ENCODE results near the gene MPPED2. TPM values are rescaled to one million over a fixed set of nuclear protein-coding genes. Genes with fewer than 3 reads are reported as not detected.

The MPPED2 gene
- polyA plus RNA-seq, 1 donor (not counting 4 experiments of a cell fraction or from before 2014, with no cell fraction given): not detected

GRCh38 chr11:30420233-30420787 lies 165.8 kb downstream of the MPPED2 start:
- H3K27me3 ChIP-seq (ENCODE audit: control insufficient read depth, extremely low read depth, insufficient read depth, low read length): peaks cover 8% of the 10 kb centered on the region
- H2AFZ ChIP-seq (ENCODE audit: control insufficient read depth, low read length): no peak overlapping the region
- H3K4me2 ChIP-seq (ENCODE audit: control insufficient read depth, extremely low read depth, insufficient read depth, low read depth, low read length): no peak overlapping the region
- H3K36me3 ChIP-seq (ENCODE audit: control insufficient read depth in 2 of 2, extremely low read depth in 1 of 2, insufficient read depth in 2 of 2, low read length in 2 of 2): no peaks in the 10 kb centered on the region
- H3K79me2 ChIP-seq (ENCODE audit: control insufficient read depth, insufficient read depth, low read length): no peaks in the 10 kb centered on the region
- H3K27ac ChIP-seq (ENCODE audit: control insufficient read depth, insufficient read depth, low read length): no peak overlapping the region
- no peaks in the 10 kb centered on the region for H4K20me1 ChIP-seq (ENCODE audit: control insufficient read depth, extremely low read depth, insufficient read depth, low read length)
- dilution Hi-C loops (cut with MboI; ENCODE audit: extremely low pct_ligation_motif_present, low sequenced_read_pairs): no loop called here
- no peaks in the 10 kb centered on the region for H3K4me1 ChIP-seq (ENCODE audit: control insufficient read depth, extremely low read depth, insufficient read depth, low read length)
- H3K9me3 ChIP-seq (ENCODE audit: control insufficient read depth, low read depth, low read length): no peaks in the 10 kb centered on the region
- no peak overlapping the region for H3K9ac ChIP-seq (ENCODE audit: control insufficient read depth, extremely low read depth, insufficient read depth, low read length)
- FAIRE-seq: no peak
- H3K9me1 ChIP-seq (ENCODE audit: control insufficient read depth, extremely low read depth, insufficient read depth, low read length): no peaks in the 10 kb centered on the region
- no peak for DNase-seq (ENCODE audit: low read depth, low spot score)
- TF ChIP-seq EZH2 (IDR thresholded peaks at IDR 0.05; ENCODE audit: low read length): no peak
- TF ChIP-seq, protein P1, sequence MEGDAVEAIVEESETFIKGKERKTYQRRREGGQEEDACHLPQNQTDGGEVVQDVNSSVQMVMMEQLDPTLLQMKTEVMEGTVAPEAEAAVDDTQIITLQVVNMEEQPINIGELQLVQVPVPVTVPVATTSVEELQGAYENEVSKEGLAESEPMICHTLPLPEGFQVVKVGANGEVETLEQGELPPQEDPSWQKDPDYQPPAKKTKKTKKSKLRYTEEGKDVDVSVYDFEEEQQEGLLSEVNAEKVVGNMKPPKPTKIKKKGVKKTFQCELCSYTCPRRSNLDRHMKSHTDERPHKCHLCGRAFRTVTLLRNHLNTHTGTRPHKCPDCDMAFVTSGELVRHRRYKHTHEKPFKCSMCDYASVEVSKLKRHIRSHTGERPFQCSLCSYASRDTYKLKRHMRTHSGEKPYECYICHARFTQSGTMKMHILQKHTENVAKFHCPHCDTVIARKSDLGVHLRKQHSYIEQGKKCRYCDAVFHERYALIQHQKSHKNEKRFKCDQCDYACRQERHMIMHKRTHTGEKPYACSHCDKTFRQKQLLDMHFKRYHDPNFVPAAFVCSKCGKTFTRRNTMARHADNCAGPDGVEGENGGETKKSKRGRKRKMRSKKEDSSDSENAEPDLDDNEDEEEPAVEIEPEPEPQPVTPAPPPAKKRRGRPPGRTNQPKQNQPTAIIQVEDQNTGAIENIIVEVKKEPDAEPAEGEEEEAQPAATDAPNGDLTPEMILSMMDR (optimal IDR thresholded peaks at IDR 0.05 in 1 of 3, IDR thresholded peaks at IDR 0.05 in 1 of 3, conservative IDR thresholded peaks at IDR 0.05 in 1 of 3; ENCODE audit: extremely low read depth in 1 of 3, insufficient read depth in 2 of 3, low read length in 3 of 3): no peak
- H3K4me3 ChIP-seq (ENCODE audit: control insufficient read depth in 2 of 3, extremely low read depth in 1 of 3, insufficient read depth in 2 of 3, low read depth in 1 of 3, low read length in 3 of 3): no peak overlapping the region

GRCh38 chr11:30414806-30415205 lies 171.3 kb downstream of the MPPED2 start:
- H3K9ac ChIP-seq (ENCODE audit: control insufficient read depth, extremely low read depth, insufficient read depth, low read length): no peak overlapping the region
- DNase-seq (ENCODE audit: low read depth, low spot score) (no peak), FAIRE-seq (no peak)
- TF ChIP-seq EZH2 (IDR thresholded peaks at IDR 0.05; ENCODE audit: low read length): no peak
- TF ChIP-seq, protein P1 (optimal IDR thresholded peaks at IDR 0.05 in 1 of 3, IDR thresholded peaks at IDR 0.05 in 1 of 3, conservative IDR thresholded peaks at IDR 0.05 in 1 of 3; ENCODE audit: extremely low read depth in 1 of 3, insufficient read depth in 2 of 3, low read length in 3 of 3): no peak
- H3K9me3 ChIP-seq (ENCODE audit: control insufficient read depth, low read depth, low read length): no peaks in the 10 kb centered on the region
- no peaks in the 10 kb centered on the region for H3K4me1 ChIP-seq (ENCODE audit: control insufficient read depth, extremely low read depth, insufficient read depth, low read length)
- H3K27ac ChIP-seq (ENCODE audit: control insufficient read depth, insufficient read depth, low read length): no peak overlapping the region
- H2AFZ ChIP-seq (ENCODE audit: control insufficient read depth, low read length): no peak overlapping the region
- H3K27me3 ChIP-seq (ENCODE audit: control insufficient read depth, extremely low read depth, insufficient read depth, low read length): peaks cover 4% of the 10 kb centered on the region
- no peak overlapping the region for H3K4me3 ChIP-seq (ENCODE audit: control insufficient read depth in 2 of 3, extremely low read depth in 1 of 3, insufficient read depth in 2 of 3, low read depth in 1 of 3, low read length in 3 of 3)
- no peaks in the 10 kb centered on the region for H3K36me3 ChIP-seq (ENCODE audit: control insufficient read depth in 2 of 2, extremely low read depth in 1 of 2, insufficient read depth in 2 of 2, low read length in 2 of 2)
- H4K20me1 ChIP-seq (ENCODE audit: control insufficient read depth, extremely low read depth, insufficient read depth, low read length): no peaks in the 10 kb centered on the region
- H3K9me1 ChIP-seq (ENCODE audit: control insufficient read depth, extremely low read depth, insufficient read depth, low read length): no peaks in the 10 kb centered on the region
- no peaks in the 10 kb centered on the region for H3K79me2 ChIP-seq (ENCODE audit: control insufficient read depth, insufficient read depth, low read length)
- dilution Hi-C loops (cut with MboI; ENCODE audit: extremely low pct_ligation_motif_present, low sequenced_read_pairs): no loop called here
- H3K4me2 ChIP-seq (ENCODE audit: control insufficient read depth, extremely low read depth, insufficient read depth, low read depth, low read length): no peak overlapping the region

All from keratinocyte (primary cell).